Measurements from ENCODE around the gene SLC29A1. TPM values are rescaled to one million over a fixed set of nuclear protein-coding genes. Genes with fewer than 3 reads are reported as not detected.
"Not testable (repeated sequence)": the region's sequence is repeated elsewhere in the genome, so short reads cannot be mapped to it uniquely, and the experiment has no call there.

The SLC29A1 gene
- polyA plus RNA-seq (ENCODE audit: insufficient read length in 3 of 3) = 10 to 100 TPM; 33.0 to 34.2 (median 33.0) TPM

GRCh38 chr6:44223319-44224028, at the start of gene SLC29A1:
SLC29A1 (plus strand) TSS chr6:44223595; CDS start chr6:44227314, 3,719 bp downstream.
- DNase-seq (ENCODE audit: low read depth in 3 of 3, low spot score in 2 of 3) = no peak

- DNase-seq (ENCODE audit: low read depth in 3 of 3, low spot score in 2 of 3) = no peak
These were observed 47.1 kb upstream of the SLC29A1 start for GRCh38 chr6:44176130-44176761.

GRCh38 chr6:44176762-44177509, 46.5 kb upstream of the SLC29A1 start:
- DNase-seq (ENCODE audit: low read depth in 3 of 3, low spot score in 2 of 3) = no peak

- DNase-seq (ENCODE audit: low read depth in 3 of 3, low spot score in 2 of 3) = no peak
These were observed 45.5 kb upstream of the SLC29A1 start for GRCh38 chr6:44177691-44178423.

- no peak for DNase-seq (ENCODE audit: low read depth in 3 of 3, low spot score in 2 of 3)
These were observed 44.8 kb upstream of the SLC29A1 start for GRCh38 chr6:44178424-44179071.

GRCh38 chr6:44179072-44179536, 44.3 kb upstream of the SLC29A1 start:
- DNase-seq (ENCODE audit: low read depth in 3 of 3, low spot score in 2 of 3) = no peak

- no peak for DNase-seq (ENCODE audit: low read depth in 3 of 3, low spot score in 2 of 3)
These were observed 43.7 kb upstream of the SLC29A1 start for GRCh38 chr6:44179648-44180047.

- DNase-seq (ENCODE audit: low read depth in 3 of 3, low spot score in 2 of 3) = no peak
These were observed 43.0 kb upstream of the SLC29A1 start for GRCh38 chr6:44180406-44180805.

GRCh38 chr6:44180886-44181285, 42.5 kb upstream of the SLC29A1 start:
- DNase-seq (ENCODE audit: low read depth in 3 of 3, low spot score in 2 of 3) = no peak

- DNase-seq (ENCODE audit: low read depth in 3 of 3, low spot score in 2 of 3) = not testable (repeated sequence)
These were observed 41.6 kb upstream of the SLC29A1 start for GRCh38 chr6:44181784-44182183.

GRCh38 chr6:44182911-44183390, 40.4 kb upstream of the SLC29A1 start:
- DNase-seq (ENCODE audit: low read depth in 3 of 3, low spot score in 2 of 3) = no peak

GRCh38 chr6:44183783-44184182, 39.6 kb upstream of the SLC29A1 start:
- no peak for DNase-seq (ENCODE audit: low read depth in 3 of 3, low spot score in 2 of 3)

- DNase-seq (ENCODE audit: low read depth in 3 of 3, low spot score in 2 of 3) = not testable (repeated sequence)
These were observed 38.0 kb upstream of the SLC29A1 start for GRCh38 chr6:44185356-44185755.

GRCh38 chr6:44185953-44186634, 37.3 kb upstream of the SLC29A1 start:
- no peak for DNase-seq (ENCODE audit: low read depth in 3 of 3, low spot score in 2 of 3)

GRCh38 chr6:44186635-44187025, 36.8 kb upstream of the SLC29A1 start:
- DNase-seq (ENCODE audit: low read depth in 3 of 3, low spot score in 2 of 3) = no peak

GRCh38 chr6:44188819-44189218, 34.6 kb upstream of the SLC29A1 start:
- no peak for DNase-seq (ENCODE audit: low read depth in 3 of 3, low spot score in 2 of 3)

GRCh38 chr6:44189257-44189656, 34.1 kb upstream of the SLC29A1 start:
- DNase-seq (ENCODE audit: low read depth in 3 of 3, low spot score in 2 of 3) = no peak

- DNase-seq (ENCODE audit: low read depth in 3 of 3, low spot score in 2 of 3) = no peak
These were observed 32.7 kb upstream of the SLC29A1 start for GRCh38 chr6:44190715-44191114.

- no peak for DNase-seq (ENCODE audit: low read depth in 3 of 3, low spot score in 2 of 3)
These were observed 30.9 kb upstream of the SLC29A1 start for GRCh38 chr6:44192428-44193041.

Data from right renal cortex interstitium (tissue), 3 donors.